ENCODE data around the gene ZNF496.

Gene ZNF496

DNA sequence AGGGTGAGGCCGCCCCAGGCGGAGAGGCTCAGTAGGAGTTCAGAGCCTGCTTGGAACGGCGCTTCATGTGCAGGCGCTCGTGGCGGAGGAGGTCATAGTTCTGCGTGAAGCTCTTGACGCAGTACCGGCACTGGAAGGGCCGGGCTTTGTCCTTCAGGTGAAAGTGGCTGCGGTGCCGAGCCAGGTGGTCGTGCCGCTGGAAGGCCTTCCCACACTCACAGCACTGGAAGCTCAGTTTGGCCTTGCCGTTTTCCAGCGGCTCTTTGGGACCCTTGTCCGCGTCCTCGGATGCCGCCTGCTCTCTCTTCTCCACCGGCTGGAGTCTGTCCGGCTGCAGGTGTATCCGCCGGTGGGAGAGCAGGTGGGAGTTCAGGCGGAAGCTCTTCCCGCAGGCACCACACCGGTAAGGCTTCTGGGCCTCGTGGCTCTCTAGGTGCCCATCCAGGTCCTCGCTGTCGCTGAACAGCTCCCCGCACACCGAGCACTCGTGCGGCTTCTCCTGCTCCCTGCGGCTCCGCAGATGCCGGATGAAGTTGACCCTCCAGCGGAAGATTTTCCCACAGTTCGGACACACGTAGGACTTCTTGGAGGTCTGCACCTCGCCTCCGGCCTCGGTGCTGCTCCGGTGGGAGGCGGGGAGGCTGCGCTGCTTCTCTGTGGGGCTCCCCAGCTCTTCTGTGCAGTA, 31.0 kb downstream of the ZNF496 start:
- TF ChIP-seq, protein P1, sequence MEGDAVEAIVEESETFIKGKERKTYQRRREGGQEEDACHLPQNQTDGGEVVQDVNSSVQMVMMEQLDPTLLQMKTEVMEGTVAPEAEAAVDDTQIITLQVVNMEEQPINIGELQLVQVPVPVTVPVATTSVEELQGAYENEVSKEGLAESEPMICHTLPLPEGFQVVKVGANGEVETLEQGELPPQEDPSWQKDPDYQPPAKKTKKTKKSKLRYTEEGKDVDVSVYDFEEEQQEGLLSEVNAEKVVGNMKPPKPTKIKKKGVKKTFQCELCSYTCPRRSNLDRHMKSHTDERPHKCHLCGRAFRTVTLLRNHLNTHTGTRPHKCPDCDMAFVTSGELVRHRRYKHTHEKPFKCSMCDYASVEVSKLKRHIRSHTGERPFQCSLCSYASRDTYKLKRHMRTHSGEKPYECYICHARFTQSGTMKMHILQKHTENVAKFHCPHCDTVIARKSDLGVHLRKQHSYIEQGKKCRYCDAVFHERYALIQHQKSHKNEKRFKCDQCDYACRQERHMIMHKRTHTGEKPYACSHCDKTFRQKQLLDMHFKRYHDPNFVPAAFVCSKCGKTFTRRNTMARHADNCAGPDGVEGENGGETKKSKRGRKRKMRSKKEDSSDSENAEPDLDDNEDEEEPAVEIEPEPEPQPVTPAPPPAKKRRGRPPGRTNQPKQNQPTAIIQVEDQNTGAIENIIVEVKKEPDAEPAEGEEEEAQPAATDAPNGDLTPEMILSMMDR (IDR thresholded peaks at IDR 0.05; ENCODE audit: extremely low read depth, missing control alignments): no peak

DNA sequence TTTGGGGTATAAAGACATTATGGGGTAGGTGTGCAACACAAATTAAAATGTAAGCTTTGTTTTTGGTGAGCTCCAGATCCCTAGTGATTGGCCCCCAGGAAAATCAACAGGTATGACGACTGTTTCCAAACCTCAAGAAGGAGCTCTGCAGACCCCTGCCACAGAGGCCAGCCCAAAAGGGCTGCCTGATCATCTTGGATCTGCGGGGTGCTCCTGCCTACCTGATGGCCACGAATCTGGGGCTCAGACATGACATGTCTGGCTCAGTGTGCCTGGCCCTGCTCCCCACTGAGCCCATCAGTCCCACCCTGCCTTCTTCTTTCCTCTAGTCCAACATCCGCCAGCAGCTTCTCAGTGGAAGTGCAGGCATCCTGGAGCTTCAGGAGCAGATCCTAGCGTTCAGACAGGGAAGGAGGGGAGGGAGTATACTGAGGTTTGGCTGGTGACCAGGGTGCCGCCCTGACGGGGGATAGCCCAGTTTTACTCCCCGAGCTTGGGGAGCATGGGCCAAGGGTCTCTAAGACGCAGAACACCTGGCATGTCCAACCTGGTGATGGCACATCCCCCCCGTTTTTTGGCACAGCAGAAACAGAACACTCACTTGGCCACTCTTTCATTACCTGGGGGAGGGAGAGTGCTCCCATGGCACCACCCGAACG, 31.8 kb downstream of the ZNF496 start:
- no peak for DNase-seq (ENCODE audit: low spot score)
- TF ChIP-seq, protein P1 (IDR thresholded peaks at IDR 0.05; ENCODE audit: extremely low read depth, missing control alignments): no peak

More for the DNA sequence above, 31.0 kb downstream of the ZNF496 start:
- DNase-seq (ENCODE audit: low spot score): no peak

DNA sequence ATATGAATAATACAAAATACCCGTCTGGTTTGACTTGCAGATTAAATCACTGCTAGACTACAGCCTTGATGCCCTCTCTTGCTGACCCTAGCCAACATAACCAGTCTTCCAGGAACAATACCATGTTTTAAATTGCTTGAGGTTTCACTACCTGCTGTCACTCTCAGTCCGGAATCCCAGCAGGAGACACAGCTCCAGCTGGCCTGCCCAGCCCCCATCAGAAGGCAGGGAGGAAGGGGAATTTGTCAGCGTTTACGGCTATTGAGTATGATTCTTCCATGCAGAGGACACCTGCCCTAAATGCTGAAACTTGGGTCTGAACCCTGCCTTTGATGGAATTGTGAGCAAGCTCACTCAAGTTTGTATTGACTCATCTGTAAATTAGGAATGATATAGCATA, 33.0 kb downstream of the ZNF496 start:
- TF ChIP-seq, protein P1 (IDR thresholded peaks at IDR 0.05; ENCODE audit: extremely low read depth, missing control alignments): no peak
- DNase-seq (ENCODE audit: low spot score): no peak

DNA sequence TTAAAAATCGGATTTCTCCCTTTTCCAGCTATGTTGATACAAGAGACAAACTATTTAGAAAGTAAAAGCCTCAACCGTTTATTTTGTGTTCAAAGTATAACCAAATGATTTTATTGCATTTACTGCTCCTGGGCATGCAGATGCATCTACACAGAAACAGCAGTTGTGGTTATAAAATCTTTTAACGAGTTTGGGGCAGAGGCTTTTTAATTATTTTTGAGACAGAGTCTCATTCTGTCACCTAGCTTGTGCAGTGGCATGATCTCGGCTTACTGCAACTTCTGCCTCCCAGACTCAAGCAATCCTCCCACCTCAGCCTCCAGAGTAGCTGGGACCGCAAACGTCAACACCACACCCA, 33.6 kb downstream of the ZNF496 start:
- TF ChIP-seq, protein P1 (IDR thresholded peaks at IDR 0.05; ENCODE audit: extremely low read depth, missing control alignments): no peak
- DNase-seq (ENCODE audit: low spot score): no peak

DNA sequence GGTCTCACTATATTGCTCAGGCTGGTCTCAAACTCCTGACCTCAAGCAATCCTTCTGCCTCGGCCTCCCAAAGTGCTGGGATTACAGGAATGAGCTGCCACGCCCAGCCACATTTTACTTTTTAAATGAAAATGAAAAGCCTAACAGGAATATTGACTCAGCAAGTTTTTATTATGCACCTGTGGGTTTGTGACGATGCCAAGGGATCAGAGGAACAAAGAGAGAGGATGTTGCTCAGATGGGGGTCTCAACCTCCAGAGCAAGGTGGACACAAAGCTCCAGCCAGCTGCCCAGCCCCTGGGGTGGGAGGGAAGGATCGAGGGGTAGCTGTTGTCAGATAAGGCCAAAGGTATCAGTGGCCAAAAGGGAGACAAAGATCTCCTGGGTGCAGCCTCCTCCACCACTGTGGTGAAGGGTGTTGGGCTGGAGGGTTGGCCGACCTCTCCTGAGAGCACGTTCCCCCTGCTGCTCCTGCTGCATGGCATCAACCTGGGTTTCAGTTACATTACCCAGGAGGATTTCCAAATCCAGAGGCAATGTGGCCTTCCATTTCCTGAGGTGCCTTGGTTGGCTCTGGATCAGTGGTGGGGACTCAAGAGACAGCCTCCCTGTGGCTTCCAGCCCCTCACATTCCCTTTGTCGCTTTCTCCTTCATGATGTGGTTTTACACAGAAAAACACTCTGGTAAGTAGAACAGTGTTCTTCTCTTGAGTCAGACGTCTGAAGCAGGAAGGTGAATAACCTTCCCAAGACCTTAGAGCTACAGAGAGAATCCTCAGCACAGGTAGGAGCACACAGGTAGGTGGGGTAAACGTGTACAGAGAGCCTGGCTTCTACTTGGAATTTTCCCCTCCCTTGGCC, 34.2 kb downstream of the ZNF496 start:
- no peak for DNase-seq (ENCODE audit: low spot score)
- TF ChIP-seq, protein P1 (IDR thresholded peaks at IDR 0.05; ENCODE audit: extremely low read depth, missing control alignments): no peak

DNA sequence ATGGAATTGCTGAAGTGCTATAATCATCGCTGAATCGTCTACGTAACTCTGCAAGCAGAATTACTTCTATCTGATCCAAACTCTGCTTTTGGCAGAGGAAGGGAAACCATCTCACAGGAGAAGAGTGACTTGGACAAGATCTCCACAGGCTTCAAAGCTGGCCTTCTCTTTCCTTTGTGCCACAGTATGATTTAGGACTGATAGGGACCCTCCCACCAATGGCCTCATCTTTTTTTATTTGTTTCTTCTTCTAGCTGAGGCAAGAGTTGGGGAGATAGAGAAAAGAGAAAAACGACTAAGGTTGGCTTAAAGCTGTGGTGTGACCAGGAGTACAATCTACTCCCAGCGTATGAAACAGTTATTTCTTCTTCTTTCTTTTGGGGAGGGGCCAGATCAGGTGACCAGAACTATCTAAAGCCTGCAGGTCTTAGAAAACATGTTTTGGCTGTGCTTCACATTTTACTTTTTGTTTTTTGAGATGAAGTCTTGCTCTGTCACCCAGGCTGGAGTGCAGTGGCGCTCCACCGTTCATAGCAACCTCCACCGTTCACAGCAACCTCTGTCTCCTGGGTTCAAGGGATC, 35.0 kb downstream of the ZNF496 start:
- TF ChIP-seq, protein P1 (IDR thresholded peaks at IDR 0.05; ENCODE audit: extremely low read depth, missing control alignments): no peak
- DNase-seq (ENCODE audit: low spot score): no peak
